GM21515 (cell line): ENCODE data around the gene CREBBP.

Source experiments
- ATAC-seq: cut with Tn5 transposase; IDR thresholded peaks from one replicate; pipeline ENCODE4 v1.9.1; 2021; ENCODE audit not compliant: unreplicated experiment

The CREBBP gene

DNA sequence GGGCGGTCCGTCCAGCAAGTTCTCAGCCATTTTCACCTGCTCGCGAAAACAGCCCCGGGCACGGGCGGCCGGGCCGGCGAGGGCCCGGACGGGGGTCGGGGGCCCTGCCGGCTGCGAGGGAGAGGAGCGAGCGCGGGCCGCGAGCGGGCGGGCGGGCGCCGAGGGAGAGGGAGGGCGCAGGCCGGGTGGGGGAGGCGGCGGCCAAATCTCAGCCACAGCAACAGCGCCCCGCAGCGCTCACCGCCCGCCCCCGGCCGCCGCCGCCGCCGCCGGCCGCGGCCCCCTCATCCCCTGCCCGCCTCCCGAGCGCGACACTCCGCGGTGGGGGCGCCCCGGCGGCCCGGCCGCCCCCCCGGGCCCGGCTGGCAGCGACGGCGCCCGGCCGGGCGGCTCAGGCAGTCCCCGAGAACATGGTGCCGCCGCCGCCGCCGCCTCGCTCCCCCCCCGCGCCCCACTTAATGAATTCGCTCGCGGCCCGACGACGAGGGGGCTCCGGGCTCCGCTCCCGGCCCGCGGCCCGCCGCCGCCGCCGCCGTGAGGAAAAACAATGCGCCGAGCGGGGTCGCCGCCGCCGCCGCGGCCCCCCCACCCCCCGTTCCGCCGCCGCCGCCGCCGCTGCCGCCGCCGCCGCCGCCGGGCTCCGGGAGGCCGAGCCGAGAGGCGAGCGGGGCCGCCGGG is 487 bp downstream of the CREBBP start:
- ATAC-seq = peak; percentile 45

GRCh38 chr16:3879258-3879886 is 1.1 kb downstream of the CREBBP start:
- peak; percentile 10 for ATAC-seq

GRCh38 chr16:3878610-3879009 is 1.9 kb downstream of the CREBBP start:
- no peak for ATAC-seq

DNA sequence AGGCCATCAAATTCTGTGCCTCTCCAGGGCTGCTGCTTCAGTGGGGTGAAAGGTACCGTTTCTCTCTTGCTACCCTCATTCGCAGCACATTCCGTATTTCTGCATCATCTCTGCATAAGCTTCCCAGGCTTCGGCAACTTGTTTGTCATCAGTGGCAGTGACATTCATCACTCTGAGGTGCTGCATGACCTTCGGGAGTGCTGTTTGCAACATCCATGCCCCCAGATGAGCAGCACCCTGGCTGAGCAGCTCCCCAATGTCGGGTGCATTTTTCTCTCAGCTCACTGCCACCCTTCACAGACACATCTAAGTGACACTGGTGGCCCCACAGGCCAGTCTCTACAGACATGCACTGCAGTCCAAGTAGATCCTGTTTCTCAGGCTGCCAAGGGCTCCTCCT is 3.8 kb downstream of the CREBBP start:
- no peak for ATAC-seq

DNA sequence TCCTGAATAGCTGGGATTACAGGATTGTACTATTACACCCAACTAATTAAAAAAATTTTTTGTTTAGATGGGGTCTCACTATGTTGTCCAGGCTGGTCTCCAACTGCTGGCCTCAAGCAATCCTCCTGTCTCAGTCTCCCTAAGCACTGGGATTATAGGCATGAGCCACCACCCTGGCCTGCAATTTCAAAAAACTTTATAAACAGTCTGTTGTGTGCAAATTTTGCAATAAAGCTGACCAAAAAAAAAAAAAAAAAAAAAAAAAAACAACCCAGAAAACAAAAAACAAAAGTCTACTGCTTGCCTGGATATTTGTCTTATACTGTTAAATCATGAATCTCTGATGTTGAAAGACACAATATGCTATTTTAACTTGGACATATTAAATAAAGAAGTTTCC is 4.4 kb downstream of the CREBBP start:
- ATAC-seq = no peak

GRCh38 chr16:3874794-3875692 is 5.5 kb downstream of the CREBBP start:
- no peak for ATAC-seq

- no peak for ATAC-seq
Observed at GRCh38 chr16:3874242-3874641, 6.3 kb downstream of the CREBBP start.

- ATAC-seq = no peak
Observed at GRCh38 chr16:3873482-3874173, 6.9 kb downstream of the CREBBP start.

DNA sequence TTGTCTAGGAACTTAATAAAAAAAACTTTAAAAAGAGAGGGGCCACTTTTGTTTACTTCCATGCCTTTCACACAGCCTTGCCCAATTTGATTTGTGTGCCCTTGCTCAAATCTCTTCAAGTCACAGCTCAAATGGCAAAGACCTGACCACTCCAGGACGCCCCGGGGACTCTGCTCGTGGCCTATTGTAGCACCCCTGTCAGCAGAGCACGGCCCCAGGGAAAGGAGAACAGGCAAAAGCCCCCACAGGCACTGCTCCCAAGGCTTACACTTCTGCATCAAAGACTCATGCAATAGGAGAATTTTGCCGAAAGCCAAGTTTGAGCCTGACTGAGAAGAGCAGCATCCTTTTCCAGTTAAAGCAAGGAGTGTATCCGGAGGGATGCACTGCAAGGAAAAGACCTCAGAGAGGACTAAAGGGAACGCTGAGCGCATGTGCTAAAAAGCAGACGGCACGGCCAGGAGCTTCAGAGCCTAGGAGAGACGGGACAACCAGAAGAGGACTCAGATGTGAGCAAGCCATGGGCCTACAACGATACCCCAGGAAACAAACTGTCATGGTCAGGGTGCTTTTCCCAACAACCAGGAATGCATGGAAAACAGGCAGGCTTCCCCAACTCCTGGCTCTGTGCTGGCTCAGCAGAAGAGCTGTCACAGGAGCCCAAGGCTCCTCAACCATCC is 8.2 kb downstream of the CREBBP start:
- no peak for ATAC-seq

DNA sequence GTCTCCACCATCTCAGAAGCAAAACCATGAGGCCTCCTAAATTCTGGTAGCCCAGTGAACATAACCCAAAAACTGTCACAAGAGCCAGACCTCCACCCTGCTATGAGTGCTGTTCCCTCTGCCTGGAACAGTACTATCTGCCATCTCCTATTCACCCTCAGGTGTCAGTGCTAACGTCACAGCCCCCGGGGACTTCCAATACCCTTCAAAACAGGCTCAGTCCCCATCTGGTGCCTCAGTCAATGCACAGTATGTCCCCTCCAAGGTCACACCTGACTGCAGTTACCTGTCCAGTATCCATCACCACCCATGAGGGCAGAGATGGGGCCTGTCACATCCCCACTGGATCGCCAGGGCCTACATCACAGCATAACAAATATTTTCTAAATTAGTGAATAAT is 11.5 kb downstream of the CREBBP start:
- ATAC-seq = no peak

DNA sequence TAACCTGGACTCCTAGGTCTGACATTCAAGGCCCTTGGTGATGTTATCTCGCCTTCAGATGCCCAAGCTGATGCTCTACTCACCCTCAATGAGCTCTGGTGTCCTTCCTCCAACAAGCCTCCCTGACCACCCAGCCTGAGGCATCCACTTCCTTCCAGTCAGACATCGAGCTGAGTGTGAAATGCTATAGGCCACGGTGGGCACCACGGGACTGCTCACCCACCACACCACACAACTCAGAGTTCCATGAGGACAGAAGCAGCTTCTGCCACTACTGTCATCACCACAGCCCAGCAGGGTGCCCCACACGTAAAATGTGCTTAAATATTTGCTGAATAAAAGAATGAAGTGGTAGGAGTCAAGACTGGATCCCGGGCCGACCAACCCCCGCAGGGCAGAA is 12.0 kb downstream of the CREBBP start:
- no peak for ATAC-seq

- ATAC-seq = no peak
Observed at GRCh38 chr16:3866703-3867431, 13.6 kb downstream of the CREBBP start.

GRCh38 chr16:3865241-3865640 is 15.3 kb downstream of the CREBBP start:
- ATAC-seq = no peak

DNA sequence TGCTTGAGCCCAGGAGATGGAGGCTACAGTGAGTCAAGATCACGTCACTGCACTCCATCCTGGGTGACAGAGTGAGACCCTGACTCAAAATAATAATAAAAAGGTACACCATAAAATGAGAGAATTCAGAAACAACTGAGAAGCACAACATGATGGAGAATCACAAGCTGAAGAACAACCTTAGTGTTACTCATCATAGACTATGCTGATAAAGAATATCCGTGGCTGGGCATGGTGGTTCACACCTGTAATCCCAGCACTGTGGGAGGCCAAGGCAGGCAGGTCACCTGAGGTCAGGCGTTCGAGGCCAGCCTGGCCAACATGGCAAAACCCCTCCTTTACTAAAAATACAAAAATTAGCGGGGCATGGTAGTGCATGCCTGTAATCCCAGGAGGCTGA is 16.0 kb downstream of the CREBBP start:
- no peak for ATAC-seq

DNA sequence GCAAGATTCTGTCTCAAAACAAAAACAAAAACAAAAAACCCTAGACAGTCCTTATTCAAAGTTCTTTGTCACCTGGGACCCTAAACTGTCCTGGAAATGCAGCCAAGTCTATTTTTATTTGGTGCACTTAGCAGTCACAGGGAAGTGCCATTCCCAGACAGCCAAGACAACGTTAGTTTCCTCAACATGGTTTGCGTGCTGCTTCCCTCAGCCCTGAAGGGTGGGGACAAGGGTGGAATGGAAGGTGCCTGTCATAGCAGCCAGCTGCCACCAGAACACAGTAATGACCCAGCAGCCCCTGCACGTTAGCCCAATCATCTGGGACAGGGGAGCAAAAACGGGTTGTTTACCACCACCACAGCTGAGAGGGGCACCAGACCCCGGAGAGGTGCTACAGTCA is 16.9 kb downstream of the CREBBP start:
- ATAC-seq = no peak

- ATAC-seq = no peak
Observed at GRCh38 chr16:3861808-3862451, 18.6 kb downstream of the CREBBP start.

GRCh38 chr16:3859889-3860288 is 20.6 kb downstream of the CREBBP start:
- no peak for ATAC-seq

DNA sequence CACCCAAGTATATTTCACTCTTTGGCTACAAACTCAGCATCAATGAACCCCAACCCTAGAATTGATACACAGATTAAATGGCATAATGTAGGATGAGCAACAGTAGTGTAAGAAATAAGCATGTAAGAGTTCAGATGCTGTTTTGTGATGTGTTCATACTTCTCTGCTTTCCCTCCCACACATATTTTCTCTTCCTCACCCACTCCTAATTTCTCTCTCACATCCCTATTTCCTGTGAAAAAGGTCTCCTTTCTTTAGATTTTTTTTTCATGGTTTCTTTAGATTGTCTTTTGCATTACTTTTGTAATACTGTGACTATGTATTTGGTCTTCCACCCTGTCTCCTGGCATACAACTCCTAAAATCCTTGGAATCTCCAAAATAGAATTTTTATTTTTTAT is 21.7 kb downstream of the CREBBP start:
- no peak for ATAC-seq

GRCh38 chr16:3857189-3858043 is 23.1 kb downstream of the CREBBP start:
- no peak for ATAC-seq
